Fibroblast of mammary gland (primary cell): Measurements from ENCODE around the gene DMPK.

Experiments
- DNase-seq: peaks from one replicate; pipeline ENCODE4 v3.0.0-alpha.2; 2010; ENCODE audit warnings: low read depth
- H3K4me3 ChIP-seq: 2 replicates; pipeline ENCODE4 v1.5.1; 2011; ENCODE audit warnings: low read depth, mild to moderate bottlenecking, low read length, moderate library complexity; ENCODE audit not compliant: control insufficient read depth
- TF ChIP-seq, protein P1 (sequence below): conservative IDR thresholded peaks from 2 replicates; pipeline ENCODE4 v1.5.1; 2011; ENCODE audit warnings: low read depth, low read length, inconsistent platforms; ENCODE audit not compliant: control insufficient read depth, insufficient read depth

DMPK gene

DNA sequence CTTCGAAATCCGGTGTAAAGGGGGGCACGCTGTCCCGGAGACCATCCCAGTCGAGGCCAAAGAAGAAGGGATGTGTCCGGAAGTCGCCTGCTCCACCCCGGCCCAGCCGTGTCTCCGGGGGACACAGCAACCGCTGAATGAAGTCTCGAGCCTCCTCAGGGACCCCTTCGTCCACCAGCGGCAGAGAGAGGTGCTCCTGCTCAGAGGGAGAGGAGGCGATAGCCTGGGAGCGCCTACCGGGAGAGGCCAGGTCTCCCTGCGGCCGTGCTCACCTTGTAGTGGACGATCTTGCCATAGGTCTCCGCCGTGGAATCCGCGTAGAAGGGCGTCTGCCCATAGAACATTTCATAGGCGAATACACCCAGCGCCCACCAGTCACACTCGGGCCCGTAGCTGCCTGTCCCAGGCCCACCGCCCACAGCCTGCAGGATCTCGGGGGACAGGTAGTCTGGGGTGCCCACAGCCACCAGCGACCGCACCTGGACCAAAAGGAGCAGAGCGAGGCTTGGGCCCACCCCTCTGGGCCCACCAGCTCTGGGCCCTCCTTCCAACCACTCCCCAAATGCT, 4.8 kb downstream of the DMPK start:
- no peak overlapping the region for H3K4me3 ChIP-seq
- DNase-seq, result no peak
- TF ChIP-seq, protein P1, sequence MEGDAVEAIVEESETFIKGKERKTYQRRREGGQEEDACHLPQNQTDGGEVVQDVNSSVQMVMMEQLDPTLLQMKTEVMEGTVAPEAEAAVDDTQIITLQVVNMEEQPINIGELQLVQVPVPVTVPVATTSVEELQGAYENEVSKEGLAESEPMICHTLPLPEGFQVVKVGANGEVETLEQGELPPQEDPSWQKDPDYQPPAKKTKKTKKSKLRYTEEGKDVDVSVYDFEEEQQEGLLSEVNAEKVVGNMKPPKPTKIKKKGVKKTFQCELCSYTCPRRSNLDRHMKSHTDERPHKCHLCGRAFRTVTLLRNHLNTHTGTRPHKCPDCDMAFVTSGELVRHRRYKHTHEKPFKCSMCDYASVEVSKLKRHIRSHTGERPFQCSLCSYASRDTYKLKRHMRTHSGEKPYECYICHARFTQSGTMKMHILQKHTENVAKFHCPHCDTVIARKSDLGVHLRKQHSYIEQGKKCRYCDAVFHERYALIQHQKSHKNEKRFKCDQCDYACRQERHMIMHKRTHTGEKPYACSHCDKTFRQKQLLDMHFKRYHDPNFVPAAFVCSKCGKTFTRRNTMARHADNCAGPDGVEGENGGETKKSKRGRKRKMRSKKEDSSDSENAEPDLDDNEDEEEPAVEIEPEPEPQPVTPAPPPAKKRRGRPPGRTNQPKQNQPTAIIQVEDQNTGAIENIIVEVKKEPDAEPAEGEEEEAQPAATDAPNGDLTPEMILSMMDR, result no peak

DNA sequence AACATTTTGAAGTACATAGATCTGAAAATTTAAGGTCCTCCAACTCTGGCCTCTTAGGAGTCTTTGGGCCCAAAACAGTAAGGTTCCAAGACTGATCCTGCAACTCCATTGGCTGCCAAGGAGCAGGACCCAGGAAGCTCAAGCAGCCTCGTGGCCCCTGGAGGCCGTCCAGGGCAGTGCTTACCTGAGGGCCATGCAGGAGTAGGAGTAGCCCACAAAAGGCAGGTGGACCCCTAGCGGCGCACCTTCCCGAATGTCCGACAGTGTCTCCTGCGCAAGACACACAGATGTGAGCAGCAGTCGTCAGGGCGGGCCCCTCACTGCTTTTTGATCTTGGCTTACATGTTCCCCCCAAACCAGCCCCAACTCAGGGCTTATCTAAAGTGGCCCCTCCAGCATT, 7.5 kb downstream of the DMPK start:
- TF ChIP-seq, protein P1, result no peak
- no peak for DNase-seq
- H3K4me3 ChIP-seq, result no peak overlapping the region

DNA sequence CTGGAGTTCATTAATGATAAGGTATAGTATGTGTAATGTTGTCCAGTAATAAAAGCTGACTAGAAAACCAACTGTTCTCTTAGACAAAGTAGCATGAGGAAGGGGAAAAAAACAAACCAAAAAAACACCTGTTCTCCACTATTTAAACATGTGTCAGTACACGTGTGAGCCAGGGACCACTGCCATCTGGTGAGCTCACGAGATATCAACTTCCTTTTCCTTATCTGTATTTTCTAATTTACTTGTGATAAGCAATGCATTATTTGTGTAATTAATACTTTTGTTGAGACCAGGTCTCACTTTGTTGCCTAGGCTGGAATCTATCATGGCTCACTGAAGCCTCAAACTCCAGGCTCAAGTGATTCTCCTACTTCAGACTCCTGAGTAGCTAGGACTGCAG, 8.9 kb downstream of the DMPK start:
- TF ChIP-seq, protein P1, result no peak
- no peak for DNase-seq
- H3K4me3 ChIP-seq, result no peak overlapping the region

DNA sequence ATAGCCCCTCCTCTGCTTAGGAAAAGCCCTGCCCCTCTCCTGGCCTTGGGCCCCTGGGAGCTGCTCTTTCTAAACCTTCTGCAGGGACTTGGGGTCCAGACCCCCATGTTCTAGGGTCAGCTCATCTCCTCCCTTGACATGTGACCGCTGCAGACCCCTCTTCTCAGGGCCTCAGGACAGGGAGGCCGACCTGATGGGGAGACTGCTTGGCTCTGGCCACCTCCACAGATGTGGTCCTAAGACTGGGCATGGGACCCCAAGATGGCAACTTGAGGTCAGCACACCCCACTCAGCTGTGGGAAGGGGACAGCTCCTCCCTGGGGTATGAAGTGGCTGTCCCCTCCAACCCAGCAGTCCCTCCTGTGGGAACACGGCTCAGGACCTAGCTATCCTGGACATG, 9.4 kb downstream of the DMPK start:
- DNase-seq, result no peak
- TF ChIP-seq, protein P1, result no peak
- H3K4me3 ChIP-seq, result no peak overlapping the region

DNA sequence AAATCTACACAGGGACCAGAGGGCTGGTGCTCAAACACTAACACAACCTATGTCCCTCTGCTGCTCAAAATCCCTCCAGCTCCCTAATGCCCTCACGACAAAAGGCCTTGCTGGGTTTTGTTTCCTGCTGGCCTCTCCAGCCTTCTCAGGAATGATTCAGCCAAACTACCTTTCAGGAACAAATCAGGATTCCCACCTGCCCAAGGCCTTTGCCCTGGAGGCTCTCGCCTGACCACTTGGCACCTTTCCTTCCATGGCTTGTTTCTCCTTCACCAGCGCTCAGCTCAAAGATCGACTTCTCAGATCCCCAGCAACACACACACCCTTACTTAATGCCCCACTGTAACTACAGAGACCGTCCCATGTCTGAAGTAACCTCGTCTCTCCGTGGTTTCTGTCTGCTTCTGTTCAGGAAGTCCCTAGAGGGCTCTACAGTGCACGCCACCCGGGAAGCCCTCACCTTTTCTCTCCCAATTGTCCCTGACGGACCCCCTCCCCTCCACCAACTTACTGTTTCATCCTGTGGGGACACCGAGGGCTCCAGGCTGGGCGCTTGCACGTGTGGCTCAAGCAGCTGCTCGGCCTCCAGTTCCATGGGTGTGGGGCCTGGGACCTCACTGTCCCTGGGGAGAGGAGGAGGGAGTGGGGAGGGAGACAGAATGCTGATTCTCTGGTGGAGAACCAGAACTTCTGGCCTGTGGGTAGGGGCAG, 10.0 kb downstream of the DMPK start:
- TF ChIP-seq, protein P1, result no peak
- no peak overlapping the region for H3K4me3 ChIP-seq
- no peak for DNase-seq

DNA sequence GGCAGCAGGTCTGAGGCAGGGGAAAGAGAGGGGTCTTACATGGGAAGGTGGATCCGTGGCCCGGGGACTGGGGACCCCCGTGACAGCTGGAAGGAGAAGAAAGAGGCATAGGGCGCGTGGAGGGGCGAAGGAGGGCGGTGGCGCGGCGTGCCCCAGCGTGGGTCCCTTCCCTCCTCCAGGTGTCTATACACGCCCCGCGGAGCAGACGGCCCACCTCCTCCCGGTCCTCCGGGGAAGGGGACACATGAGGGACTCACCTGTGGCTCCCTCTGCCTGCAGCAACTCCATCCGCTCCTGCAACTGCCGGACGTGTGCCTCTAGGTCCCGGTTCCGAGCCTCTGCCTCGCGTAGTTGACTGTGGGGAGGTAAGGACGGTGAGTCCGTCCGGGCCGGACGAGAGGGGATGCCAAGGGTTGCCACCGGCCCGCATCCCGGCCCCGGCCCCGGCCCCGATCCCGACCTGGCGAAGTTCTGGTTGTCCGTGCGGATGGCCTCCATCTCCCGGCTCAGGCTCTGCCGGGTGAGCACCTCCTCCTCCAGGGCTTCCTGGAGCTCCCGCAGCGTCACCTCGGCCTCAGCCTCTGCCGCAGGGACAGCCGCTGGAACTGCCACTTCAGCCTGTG, 10.9 kb downstream of the DMPK start:
- H3K4me3 ChIP-seq, result no peak overlapping the region

More for the DNA sequence above, 10.9 kb downstream of the DMPK start:
- TF ChIP-seq, protein P1, result no peak
- DNase-seq, result no peak
